GM11168 (cell line): ENCODE measurements around the gene DENND10.

ENCODE experiments used
- in situ Hi-C: fragments of 300-500 bp; cut with MboI; formaldehyde crosslinking; loops from one replicate; pipeline ENCODE4 v1.12.0; 2022; ENCODE audit warnings: low sequenced_read_pairs; ENCODE audit not compliant: unreplicated experiment

Gene DENND10, protein sequence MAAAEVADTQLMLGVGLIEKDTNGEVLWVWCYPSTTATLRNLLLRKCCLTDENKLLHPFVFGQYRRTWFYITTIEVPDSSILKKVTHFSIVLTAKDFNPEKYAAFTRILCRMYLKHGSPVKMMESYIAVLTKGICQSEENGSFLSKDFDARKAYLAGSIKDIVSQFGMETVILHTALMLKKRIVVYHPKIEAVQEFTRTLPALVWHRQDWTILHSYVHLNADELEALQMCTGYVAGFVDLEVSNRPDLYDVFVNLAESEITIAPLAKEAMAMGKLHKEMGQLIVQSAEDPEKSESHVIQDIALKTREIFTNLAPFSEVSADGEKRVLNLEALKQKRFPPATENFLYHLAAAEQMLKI

DNA sequence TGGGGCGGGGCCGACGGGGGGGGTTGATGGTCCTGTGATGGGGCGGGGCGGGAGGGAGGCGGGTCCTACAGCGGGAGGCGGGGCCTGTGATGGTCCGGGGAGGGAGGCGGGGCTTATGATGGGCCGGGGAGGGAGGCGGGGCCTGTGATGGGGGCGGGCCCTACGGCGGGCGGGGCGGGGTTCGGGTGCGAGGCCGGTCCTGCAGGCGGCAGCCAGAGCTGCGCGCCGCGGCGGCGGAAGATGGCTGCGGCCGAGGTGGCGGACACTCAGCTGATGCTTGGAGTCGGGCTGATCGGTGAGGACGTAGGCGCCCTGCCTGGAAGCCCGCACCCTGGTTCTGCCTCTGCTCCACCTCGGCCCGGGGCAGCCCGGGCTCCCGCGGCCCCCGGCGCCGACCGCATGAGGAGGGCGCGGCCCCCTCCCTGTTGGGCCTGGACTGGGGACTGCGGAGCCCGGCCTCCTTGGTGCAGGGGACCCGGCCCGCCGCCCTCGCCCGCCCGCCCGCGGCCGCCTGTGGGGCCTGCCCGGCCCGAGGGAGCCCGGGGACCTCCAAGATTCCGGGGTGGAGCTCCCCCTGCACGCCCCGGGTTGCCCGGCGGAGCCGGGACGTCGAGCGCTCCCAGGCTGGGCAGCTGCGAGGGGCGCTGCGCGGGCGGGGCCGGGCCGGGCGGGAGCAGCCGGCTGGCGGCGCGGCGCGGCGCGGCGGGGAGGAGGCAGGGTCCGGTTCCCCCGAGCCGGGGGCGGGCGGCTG is at the start of gene DENND10:
Gene DENND10, plus strand, starts transcription at position 211 of the 751 bp plus-strand sequence. Its CDS starts 30 bp downstream, at position 241.
- in situ Hi-C loops = no loop called here

GRCh38 chr10:119055472-119055871 is 48.4 kb upstream of the DENND10 start:
- in situ Hi-C loops = no loop called here

DNA sequence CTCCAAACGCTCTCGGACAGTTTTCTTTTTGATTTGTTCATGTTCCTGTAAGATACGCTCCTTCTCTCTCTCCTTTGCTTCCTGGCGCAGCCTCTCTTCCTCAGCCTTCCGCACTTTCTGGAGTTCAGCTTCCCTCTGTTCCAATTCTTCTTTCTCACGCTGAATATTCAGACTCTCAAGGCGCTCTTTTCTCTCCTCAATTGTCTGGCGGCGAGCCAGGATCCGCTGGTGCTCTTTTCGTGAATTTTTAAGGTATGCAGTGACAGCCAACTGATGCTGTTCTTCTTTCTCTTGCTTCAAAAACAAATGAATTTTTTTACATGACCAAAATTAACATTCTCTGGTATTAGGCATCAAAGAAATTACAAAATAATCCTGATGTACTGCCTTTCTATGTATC is 45.9 kb upstream of the DENND10 start:
- in situ Hi-C loops = no loop called here

GRCh38 chr10:119059557-119059956 is 44.4 kb upstream of the DENND10 start:
- in situ Hi-C loops = no loop called here

DNA sequence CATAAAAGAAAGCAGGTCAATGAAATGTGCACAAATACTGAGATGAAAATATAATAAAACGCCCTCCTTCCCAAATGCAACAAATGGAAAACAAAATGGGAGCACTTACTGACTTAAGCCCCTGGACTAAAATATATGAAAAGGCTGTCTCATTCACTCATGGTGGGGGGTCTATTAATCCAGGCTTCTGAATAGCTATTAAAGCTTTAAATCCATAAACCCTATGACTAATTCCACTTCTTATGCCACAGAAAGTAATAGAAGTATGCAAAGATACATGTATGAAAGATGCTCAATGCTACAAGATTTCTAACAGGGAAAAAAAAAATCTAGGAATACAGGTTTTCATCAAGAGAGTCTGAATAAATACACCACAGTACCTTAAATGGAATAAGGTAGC is 43.8 kb upstream of the DENND10 start:
- in situ Hi-C loops = no loop called here

DNA sequence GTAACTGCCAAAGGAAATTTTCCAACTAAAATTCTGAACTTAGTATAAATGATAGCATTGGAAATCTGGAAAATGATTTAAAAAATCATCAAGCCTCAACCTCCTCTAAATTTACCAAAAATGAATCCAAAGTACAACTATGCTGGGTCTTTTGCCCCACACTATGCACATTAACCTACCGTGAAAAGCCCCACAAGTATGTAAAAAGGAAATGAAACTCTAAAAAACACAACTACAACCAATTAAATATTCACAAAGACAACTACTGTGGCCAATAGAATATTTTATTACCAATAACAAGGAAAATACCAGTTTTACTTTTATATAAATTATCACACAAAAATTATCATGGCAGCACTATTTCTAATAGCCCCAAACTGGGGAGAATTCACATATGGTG is 42.6 kb upstream of the DENND10 start:
- in situ Hi-C loops = no loop called here

- in situ Hi-C loops = no loop called here
Measured at GRCh38 chr10:119061926-119062325, 42.0 kb upstream of the DENND10 start.

GRCh38 chr10:119070395-119071165 is 33.3 kb upstream of the DENND10 start:
- in situ Hi-C loops = no loop called here

DNA sequence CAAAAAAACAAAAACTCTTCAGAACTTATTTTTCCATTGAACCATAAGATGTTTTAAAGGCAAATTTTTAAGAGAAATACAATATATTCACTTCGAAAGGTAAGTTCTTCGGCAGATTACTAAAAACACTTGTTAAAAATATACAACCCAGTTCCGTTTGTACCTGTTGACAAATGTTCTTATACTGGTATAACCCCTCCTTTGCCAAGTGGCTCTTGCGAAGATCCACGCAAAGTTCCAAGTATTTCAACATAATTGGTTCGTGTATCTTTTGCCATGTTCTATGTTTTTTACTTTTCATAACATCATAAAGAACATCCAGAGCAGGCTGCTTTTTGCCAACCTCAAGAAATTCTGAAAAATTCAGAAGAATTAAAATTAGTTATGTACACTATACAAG is 30.3 kb upstream of the DENND10 start:
- in situ Hi-C loops = no loop called here

- in situ Hi-C loops = no loop called here
Measured at GRCh38 chr10:119078422-119079179, 25.3 kb upstream of the DENND10 start.

DNA sequence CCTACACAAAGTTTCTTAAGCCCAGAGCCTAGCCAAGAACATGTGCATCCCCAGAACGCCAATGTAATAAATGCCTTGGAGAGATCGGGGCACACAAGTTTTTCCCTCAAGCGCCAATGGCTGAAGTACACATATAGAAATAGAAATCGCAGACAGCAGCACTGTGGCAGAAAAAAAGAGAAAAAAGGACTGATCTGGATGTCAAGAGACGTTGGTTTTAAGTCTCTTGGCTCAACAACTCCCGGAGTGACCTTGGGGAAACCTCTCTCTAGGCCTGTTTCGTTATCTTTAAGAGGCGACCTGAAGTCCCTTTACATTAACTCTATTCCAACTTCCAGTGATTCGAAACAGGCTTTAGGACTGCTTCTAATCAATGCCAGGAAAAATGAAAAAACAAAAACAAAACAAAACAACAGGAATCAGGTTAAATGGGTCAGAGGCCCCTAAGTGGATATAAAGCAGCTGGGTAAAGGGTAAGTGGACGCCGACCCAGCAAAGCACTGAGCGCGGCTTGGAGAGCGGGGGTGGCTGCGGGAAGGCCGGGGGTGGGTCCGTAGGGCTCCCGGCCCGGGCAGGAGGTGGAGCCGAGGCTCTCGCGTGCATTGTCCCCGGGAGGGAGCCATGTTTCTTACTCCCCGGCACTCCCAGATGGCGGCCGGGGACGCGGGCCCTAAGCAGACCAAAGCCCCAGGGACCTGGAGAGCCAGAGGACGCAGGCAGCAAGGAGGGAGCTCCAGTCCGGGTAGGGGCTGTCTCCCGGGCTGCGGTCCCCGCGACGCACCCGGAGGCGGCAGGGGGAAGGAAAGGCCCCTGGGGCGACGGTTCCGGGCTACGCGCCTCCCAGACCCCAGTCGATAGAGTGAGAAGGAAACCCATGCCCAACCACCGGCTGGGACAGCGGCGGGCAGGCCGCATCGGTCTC is 24.1 kb upstream of the DENND10 start:
- in situ Hi-C loops = no loop called here

GRCh38 chr10:119080521-119081259 is 23.2 kb upstream of the DENND10 start, which contains the start of gene EIF3A:
EIF3A (minus strand) TSS chr10:119080817; CDS start chr10:119080676, 141 bp downstream.
- in situ Hi-C loops = no loop called here

- in situ Hi-C loops = no loop called here
Measured at GRCh38 chr10:119084896-119085295, 19.0 kb upstream of the DENND10 start.

GRCh38 chr10:119087271-119087882 is 16.5 kb upstream of the DENND10 start:
- in situ Hi-C loops = no loop called here

DNA sequence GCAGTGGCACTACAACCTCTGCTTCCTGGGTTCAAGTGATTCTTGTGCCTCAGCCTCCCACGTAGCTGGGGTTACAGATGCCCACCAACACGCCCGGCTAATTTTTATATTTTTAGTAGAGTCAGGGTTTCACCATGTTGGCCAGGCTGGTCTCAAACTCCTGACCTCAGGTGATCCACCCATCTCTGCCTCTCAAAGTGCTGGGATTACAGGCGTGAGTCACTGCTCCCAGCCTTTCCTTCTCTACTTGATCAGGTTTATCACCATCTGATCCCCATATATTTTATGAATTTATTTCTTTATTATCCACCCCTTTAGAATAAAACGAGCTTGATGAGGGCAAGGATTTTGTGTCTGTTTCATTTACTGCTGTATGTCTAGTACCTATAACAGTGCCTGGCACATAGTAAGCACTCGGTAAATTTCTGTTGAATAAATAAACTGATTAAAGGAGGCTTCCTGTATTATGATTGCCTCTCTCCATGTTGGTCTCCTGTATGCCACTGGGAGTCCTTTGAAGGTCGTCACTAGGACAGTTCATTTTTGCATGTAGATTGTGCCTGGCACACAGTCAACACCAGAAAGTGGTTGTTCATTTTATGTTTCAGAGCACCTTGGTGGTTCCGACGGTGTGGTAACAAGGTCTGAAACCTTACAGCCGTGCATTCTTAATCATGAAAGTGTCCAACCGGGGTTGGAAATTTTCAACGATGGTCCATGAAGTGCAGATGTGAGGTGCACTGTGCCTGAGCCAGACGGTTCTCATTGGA is 13.7 kb upstream of the DENND10 start:
- in situ Hi-C loops = no loop called here

DNA sequence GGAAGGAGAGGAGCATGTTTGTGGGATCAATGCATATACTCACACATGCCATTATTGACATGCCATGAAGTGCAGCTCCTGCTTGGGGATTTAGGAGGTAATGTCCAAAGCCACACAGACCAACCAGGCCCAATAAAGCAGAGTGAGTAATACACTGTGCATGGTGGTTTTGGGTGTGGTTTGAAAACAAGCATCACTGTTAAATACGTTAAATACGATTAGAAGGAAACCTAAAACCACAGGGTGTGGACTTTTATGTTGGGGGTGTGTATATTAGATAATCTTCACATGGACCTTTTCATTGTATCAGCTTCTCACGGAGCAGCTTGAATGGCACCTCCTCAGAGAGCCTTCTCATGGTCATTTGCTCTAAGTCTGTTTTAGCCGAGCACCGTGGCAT is 12.9 kb upstream of the DENND10 start:
- in situ Hi-C loops = no loop called here

DNA sequence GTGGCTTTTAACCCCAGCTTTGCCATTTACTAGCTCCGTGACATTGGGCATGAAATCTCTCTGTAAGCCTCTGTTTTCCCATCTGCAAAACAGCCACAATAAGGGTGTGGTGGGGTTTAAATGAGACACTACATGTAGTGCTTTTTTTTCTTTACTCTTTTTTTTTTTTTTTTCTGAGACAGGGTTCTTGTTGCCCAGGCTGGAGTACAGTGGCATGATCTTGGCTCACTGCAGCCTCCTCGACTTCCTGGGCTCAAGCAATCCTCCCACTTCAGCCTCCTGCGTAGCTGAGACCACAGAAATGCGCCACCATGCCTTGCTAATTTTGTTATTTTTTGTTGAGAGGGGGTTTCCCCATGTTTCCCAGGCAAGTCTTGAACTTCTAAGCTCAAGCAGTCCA is 8.3 kb upstream of the DENND10 start:
- in situ Hi-C loops = no loop called here
